Measurements from ENCODE around the gene UMODL1.

The UMODL1 gene, protein sequence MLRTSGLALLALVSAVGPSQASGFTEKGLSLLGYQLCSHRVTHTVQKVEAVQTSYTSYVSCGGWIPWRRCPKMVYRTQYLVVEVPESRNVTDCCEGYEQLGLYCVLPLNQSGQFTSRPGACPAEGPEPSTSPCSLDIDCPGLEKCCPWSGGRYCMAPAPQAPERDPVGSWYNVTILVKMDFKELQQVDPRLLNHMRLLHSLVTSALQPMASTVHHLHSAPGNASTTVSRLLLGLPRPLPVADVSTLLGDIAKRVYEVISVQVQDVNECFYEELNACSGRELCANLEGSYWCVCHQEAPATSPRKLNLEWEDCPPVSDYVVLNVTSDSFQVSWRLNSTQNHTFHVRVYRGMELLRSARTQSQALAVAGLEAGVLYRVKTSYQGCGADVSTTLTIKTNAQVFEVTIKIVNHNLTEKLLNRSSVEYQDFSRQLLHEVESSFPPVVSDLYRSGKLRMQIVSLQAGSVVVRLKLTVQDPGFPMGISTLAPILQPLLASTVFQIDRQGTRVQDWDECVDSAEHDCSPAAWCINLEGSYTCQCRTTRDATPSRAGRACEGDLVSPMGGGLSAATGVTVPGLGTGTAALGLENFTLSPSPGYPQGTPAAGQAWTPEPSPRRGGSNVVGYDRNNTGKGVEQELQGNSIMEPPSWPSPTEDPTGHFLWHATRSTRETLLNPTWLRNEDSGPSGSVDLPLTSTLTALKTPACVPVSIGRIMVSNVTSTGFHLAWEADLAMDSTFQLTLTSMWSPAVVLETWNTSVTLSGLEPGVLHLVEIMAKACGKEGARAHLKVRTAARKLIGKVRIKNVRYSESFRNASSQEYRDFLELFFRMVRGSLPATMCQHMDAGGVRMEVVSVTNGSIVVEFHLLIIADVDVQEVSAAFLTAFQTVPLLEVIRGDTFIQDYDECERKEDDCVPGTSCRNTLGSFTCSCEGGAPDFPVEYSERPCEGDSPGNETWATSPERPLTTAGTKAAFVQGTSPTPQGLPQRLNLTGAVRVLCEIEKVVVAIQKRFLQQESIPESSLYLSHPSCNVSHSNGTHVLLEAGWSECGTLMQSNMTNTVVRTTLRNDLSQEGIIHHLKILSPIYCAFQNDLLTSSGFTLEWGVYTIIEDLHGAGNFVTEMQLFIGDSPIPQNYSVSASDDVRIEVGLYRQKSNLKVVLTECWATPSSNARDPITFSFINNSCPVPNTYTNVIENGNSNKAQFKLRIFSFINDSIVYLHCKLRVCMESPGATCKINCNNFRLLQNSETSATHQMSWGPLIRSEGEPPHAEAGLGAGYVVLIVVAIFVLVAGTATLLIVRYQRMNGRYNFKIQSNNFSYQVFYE

DNA sequence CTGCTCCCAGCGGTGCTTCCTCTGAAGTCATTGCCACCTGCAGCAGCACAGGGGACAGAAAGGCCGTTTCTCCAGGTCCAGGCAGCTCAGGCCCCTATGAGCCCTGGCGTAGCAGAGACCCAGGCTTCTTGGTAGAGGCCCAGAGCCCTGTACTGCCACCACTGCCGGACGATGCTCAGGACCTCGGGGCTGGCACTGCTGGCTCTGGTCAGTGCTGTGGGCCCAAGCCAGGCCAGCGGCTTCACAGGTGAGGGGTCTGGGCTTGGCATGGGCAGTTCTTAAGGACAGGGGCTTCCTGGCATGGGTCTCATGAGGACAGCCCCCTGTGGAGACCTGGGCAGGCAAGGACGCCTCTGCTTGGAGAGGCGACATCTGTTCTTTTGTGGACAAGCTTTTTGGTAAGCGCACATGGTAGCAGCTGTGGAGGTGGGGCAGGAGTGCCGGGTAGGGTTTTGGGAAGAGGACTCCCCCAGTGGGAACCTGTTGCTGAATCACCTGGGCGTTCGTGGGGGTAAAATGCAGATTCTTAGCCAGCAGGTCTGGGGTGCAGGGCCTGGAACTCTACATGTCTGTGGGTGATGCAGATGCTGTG is at the start of gene UMODL1:
Gene UMODL1, plus strand, starts transcription at position 172 of the 592 bp plus-strand sequence. Its CDS starts 0 bp downstream, at position 172.
- DNase-seq: no peak

GRCh38 chr21:42021371-42022090 is 49.6 kb upstream of the UMODL1 start:
- DNase-seq: no peak

DNA sequence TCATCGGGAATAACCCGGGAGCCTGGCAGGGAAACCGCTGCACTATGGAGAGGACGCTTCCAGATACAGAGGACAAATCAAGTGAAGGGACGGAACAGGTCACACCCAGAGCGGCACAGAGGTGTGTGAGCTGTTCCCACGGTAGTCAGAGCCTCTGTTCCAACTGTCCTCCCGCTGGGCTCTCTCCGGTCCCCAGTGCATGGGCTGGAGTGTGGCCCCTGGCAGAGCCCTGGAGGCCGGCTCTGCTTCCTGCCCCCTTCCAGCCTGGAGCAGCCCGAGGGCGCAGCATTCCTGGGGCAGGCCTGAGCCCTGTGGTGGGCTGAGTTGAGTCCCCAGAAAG is 49.1 kb upstream of the UMODL1 start:
- no peak for DNase-seq

GRCh38 chr21:42022906-42023305 is 48.2 kb upstream of the UMODL1 start:
- no peak for DNase-seq

DNA sequence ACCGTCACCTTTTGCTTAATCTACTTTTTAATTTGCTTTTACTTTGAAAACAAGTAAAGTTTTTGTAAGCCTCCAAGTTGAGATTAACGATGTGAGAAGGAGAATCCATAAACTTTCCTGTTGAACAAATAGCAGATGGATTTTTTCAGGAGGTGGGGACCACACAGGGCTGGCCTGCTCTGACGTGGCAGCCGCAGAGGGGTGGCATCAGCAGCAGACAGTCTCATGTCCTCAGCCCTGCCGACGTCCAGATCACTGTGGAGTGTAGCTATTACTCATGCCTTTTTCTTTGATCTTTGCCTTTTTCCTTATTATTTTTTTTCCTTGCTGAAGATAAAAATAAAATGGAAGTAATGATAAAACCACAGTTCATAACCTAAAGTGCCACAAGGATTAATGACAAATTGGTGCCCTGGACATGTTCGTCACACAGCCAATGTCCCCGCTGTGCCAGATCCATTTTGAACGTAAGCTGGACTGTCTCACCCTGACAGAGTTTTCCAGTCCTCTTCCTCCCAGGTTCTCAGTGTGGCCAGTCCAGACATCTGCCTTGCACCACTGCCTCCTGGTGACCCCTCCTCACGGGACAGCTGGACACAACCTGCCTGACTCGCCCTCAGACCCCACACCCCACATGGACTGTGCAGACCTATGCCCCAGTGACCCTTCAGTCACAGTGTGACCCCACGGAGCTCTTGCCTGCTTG is 45.6 kb upstream of the UMODL1 start:
- DNase-seq: no peak

- no peak for DNase-seq
These were observed 45.1 kb upstream of the UMODL1 start for GRCh38 chr21:42026082-42026435.

DNA sequence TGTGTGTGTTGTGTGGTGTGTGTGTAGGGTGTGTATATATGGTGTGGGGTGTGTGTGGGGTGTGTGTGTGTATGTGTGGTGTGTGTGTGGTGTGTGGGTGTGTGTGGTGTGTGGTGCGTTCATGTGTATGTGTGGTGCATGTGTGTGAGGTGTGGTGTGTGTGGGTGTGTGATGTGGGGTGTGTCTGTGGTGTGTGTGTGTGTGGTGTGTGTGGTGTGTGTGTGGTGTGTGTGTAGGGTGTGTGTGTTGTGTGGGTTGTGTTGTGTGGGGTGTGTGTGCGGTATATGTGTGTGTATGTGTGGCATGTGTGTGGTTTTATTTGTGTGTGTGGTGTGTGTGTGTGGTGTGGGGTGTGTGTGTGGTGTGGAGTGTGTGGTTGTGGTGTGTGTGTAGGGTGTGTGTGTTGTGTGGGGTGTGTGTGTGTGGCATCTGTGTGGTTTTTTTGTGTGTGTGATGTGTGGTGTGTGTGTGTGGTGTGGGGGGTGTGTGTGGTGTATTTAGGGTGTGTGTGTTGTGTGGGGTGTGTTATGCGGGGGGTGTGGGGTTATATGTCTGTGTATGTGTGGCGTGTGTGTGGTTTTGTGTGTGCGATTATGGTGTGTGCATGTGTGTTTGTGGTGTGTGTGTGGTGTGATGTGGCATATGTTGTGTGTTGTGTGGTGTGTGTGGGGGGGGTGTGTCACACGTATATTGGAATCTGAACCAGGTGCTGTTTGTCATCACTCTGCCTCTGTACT is 43.9 kb upstream of the UMODL1 start:
- no peak for DNase-seq

- no peak for DNase-seq
These were observed 43.0 kb upstream of the UMODL1 start for GRCh38 chr21:42027822-42028765.

GRCh38 chr21:42028766-42029425 is 42.2 kb upstream of the UMODL1 start:
- no peak for DNase-seq

DNA sequence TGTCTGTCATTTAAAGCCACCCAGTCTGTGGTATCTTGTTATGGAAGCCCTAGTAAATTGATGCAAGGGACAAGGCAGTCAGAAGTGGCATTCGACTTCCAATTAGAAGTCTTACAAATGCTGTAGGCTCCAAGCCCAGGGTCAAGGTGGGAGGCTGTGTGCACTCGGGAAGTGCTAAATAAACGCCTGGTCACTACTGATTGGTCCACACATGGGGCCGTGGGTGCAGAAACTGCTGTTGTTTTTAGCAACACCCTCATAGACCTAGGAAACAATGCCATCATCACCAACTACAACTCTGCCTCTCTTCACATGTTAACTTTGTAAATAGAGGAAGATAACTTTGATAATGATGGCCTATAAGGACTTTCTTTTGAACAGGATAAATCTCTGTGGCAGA is 40.8 kb upstream of the UMODL1 start:
- DNase-seq: no peak

DNA sequence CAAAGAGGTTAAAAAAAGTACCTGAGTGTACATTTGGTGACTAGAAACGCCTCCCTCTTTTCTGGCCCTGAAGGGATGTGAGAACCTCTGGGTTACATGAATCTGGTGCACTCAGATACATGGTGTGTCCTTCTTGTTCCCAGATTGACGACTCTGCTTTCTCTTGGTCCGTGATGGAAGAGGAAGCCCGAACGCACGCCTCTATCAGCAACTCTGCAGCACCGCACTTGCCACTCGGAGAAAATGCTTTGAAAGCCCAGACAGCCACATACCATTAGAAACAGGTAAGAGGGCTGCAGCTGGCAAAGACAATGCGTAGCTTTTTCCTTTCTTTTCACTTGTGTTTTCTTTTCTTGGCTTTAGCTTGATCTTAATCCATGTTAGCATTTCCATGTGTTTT is 39.9 kb upstream of the UMODL1 start:
- DNase-seq: no peak

- no peak for DNase-seq
These were observed 39.3 kb upstream of the UMODL1 start for GRCh38 chr21:42031816-42032215.

DNA sequence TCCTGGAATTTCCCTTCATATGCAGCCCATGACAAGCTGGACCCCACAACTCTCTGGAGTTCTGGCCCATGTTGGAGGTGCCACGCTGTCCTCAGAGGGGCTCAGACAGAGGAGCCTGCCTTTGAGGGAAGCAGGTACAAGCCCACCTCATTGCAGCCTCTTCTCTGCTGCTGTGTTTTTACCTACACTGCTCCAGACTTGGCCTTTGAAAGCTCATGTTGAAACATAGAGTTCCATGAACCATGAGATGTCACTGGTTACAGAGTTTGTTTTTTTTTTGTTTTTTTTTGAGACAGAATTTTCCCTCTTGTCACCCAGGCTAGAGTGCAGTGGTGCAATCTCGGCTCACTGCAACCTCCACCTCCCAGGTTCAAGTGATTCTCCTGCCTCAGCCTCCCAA is 38.9 kb upstream of the UMODL1 start:
- no peak for DNase-seq

DNA sequence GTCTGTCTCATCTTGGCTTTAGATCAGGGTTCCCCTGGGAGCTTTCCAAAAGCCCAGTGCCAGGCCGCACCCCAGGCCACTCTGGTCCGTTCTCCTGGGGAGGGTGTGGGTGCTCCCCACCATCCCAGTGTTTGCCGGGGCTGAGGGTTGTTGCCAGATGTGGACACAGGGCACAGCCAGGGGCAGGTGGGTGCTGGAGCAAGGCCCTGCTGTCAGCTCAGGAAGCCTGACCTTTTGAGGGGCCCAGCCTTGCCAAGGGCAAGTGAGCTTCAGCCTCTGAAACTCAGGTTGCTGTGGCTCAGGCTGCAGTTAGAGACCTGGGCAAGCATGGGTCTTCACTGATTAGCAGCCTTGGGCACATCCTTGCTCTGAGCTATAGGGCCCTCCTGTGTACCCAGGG is 38.1 kb upstream of the UMODL1 start:
- DNase-seq: no peak

DNA sequence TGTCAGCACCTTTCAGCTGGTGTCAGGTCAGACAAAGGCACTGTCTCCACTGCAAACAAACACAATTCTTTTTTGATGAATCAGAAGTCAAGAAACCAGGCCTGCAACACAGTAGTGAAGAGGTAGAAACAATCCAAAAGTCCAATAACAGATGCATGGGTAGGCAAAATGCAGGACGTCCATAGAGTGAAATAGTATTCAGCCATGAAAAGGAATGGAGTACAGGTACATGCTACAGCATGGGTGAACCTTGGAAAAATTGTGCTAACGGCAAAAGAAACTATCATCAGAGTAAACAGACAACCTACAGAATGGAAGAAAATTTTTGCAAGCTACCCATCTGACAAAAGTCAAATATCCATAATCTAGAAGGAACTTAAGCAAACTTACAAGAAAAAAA is 34.8 kb upstream of the UMODL1 start:
- DNase-seq: no peak

DNA sequence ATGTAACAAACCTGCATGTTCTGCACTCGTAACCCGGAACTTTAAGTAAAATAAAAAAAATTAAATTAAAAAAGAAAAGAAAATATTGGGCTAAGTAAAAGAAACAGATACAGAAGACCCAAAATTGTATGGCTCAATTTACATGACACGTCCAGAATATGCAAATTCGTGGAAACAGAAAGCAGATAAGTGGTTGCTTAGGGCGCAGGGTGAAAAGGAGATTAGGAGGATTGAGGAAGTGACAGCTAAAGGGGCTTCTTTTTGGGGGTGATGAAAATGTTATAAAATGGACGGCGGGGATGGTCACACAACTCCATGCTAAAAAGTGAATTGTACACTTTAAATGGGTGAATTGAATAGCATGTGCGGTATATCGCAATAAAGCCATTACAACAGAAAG is 33.6 kb upstream of the UMODL1 start:
- no peak for DNase-seq

GRCh38 chr21:42037943-42038342 is 33.2 kb upstream of the UMODL1 start:
- DNase-seq: no peak

GRCh38 chr21:42038393-42038792 is 32.7 kb upstream of the UMODL1 start:
- no peak for DNase-seq

DNA sequence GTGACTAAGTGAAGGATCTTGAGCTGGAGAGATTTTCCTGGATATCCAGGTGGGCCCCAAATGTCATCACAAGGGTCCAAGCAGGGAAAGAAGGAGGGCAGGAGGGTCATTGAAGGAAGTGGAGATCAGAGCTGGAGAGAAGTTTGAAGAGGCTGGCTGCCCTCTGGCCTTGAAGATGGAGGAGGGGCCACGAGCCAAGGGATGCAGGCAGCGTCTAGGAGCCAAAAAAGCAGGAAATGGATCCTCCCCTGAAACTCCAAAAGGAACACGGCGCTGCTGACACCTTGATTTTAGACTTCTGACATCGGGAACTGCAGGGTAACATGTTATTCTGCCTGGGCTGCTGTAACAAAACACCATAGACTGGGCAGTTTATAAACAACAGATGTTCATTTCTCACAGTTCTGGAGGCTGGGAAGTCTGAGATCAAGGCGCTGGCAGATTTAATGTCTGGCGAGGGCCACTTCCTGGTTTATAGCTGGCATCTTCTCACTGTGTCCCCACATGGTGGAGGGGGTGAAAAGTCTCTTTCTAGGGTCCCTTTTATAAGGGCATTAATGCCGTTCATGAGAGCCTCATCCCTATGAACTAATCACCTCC is 32.2 kb upstream of the UMODL1 start:
- no peak for DNase-seq

All from right forelimb (tissue), 1 donor.